AG09319 (cell line): ENCODE results near the gene CTU1.

Experiments used
- DNase-seq: peaks from one replicate; pipeline ENCODE4 v3.0.0-alpha.2; 2010; ENCODE audit warnings: low read depth; ENCODE audit errors: extremely low read depth
- CTCF ChIP-seq: IDR thresholded peaks from 2 replicates; pipeline ENCODE4 v1.5.1; 2011; ENCODE audit warnings: low read depth, mild to moderate bottlenecking, inconsistent platforms, low read length, moderate library complexity

CTU1 gene

DNA sequence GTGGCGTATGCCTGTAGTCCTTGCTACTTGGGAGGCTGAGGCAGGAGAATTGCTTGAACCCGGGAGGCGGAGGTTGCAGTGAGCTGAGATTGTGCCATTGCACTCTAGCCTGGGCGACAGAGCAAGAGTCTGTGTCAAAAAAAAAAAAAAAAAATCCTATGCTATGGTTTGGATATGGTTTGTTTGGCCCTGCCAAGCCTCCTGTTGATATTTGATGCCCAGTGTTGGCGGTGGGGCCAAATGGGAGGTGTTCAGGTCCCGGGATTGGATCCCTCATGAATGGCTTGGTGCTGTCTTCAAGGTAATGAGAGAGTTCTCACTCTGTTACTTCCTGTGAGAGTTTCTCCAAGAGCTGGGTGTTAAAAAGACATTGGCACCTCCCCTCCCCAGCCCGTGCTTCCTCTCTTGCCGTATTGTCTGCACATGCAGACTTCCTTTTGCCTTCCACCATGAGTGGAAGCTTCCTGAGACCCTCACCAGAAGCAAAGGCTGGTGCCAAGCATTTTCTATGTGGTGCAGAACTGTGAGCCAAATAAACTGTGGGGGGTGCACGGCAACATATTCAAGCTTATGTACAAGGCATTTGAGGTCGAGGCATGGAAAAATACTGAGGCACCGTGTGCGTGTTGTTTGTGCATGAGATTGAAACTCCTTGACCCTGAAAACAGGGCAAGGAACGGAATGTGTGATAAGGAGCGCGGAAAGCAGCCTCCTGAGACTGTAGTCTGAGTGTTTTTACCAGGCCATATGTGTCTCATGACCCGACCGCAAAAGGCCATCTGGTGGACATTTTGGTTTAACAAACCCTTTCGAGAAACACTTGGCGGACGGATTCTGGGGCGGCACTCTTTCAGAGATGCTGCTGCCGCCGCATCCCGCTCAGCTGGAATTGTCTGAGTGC is 23.8 kb upstream of the CTU1 start:
- TF ChIP-seq CTCF = no peak
- no peak for DNase-seq

DNA sequence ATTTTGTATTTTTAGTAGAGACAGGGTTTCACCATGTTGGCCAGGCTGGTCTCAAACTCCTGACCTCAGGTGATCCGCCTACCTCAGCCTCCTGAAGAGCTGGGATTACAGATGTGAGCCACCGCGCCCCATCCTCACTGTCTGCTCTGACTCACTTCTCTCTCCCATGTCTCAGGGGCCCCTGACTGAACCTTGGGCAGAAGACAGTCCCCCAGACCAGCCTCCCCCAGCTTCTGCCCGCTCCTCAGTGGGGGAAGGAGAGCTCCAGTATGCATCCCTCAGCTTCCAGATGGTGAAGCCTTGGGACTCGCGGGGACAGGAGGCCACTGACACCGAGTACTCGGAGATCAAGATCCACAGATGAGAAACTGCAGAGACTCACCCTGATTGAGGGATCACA is 21.5 kb upstream of the CTU1 start:
- TF ChIP-seq CTCF = no peak
- no peak for DNase-seq

DNA sequence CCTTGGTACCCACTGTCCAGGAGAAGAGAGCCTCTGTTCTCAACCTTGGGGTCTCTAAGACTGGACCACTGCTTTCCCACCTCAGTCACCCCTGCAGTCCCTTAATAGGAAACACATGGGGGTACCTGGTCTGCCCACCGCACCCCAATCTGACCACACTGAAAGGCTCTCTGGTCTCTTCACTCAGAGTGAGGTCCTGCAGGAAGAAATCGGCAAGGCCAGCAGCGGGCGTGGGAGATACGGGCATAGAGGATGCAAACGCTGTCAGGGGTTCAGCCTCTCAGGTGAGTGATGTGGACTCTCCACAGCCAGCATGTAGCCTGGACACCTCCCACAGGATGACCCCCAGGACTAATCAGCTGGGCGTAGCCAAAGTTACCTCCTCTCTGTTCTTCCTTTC is 20.0 kb upstream of the CTU1 start:
- DNase-seq = no peak
- no peak for TF ChIP-seq CTCF

GRCh38 chr19:51127755-51128154 is 19.5 kb upstream of the CTU1 start:
- TF ChIP-seq CTCF = no peak
- no peak for DNase-seq

DNA sequence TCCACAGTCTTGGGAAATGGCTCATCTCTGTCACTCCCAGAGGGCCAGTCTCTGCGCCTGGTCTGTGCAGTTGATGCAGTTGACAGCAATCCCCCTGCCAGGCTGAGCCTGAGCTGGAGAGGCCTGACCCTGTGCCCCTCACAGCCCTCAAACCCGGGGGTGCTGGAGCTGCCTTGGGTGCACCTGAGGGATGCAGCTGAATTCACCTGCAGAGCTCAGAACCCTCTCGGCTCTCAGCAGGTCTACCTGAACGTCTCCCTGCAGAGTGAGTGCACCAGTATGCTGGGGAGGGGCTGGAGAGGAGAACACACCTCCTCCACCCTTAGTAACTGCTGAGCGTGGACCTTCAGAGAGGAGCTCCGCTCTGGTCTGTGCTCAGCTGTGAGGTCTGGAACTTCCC is 18.8 kb upstream of the CTU1 start:
- DNase-seq = no peak
- TF ChIP-seq CTCF = no peak

- TF ChIP-seq CTCF = no peak
- no peak for DNase-seq
These were observed 17.3 kb upstream of the CTU1 start for GRCh38 chr19:51125421-51126075.

GRCh38 chr19:51124729-51125128 is 16.5 kb upstream of the CTU1 start, which contains the start of gene SIGLEC9:
Gene SIGLEC9 (plus strand): TSS chr19:51124906. CDS start chr19:51124975, 69 bp downstream.
- TF ChIP-seq CTCF = no peak
- DNase-seq = no peak
